GM12878 (cell line): ENCODE data around the gene BPIFA3.

Experiments used
- NKRF ChIP-seq: fragments of 450-650 bp; conservative IDR thresholded peaks from 2 replicates; pipeline ENCODE4 v1.6.1; 2017; ENCODE audit warnings: mild to moderate bottlenecking, moderate library complexity
- SUZ12 ChIP-seq: fragments of 200-600 bp; sonication (generic); IDR thresholded peaks from one replicate; pipeline ENCODE4 v1.6.1; 2018; ENCODE audit warnings: antibody characterized with exemption, mild to moderate bottlenecking; ENCODE audit not compliant: unreplicated experiment

DNA sequence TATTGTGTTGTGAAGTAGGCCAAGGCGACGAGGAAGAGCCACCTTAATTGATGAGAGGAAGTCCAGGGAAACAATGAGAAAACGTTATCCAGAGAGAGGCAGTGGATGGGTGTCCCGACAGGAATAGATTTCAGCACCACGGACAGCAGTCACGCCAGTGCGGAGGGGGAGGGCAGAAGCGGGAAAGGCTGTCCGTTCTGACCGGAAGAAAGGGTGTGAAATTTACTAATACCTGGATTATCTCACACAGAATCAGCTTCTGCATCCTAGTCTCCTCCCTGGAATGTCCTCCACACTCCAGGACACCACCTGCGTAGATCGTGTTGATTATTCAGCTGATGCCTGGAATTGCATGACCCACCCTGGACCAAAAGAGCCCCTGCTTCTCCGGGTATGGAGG lies 7.4 kb upstream of the BPIFA3 start:
- TF ChIP-seq SUZ12, result no peak
- TF ChIP-seq NKRF, result no peak
